ENCODE data around the gene HEATR5A.

GRCh38 chr14:31265701-31266398 is 154.5 kb downstream of the HEATR5A start:
- TF ChIP-seq RAD21 (IDR thresholded peaks at IDR 0.05; ENCODE audit: insufficient read depth, low read depth, low read length) = no peak
- no peak for TF ChIP-seq TAF1 (IDR thresholded peaks at IDR 0.05; ENCODE audit: borderline replicate concordance, low read depth, low read length)
- TF ChIP-seq CEBPZ (IDR thresholded peaks at IDR 0.05; ENCODE audit: low read depth, low read length) = no peak
- TF ChIP-seq SMARCA5 (IDR thresholded peaks at IDR 0.05) = no peak
- no peak for TF ChIP-seq EZH2 (IDR thresholded peaks at IDR 0.05; ENCODE audit: borderline replicate concordance, control insufficient read depth, low read depth, low read length)
- TF ChIP-seq CTCF (IDR thresholded peaks at IDR 0.05 in 2 of 3, conservative IDR thresholded peaks at IDR 0.05 in 1 of 3; ENCODE audit: control insufficient read depth in 2 of 3, extremely low read depth in 1 of 3, insufficient read depth in 1 of 3, low read depth in 3 of 3, low read length in 3 of 3) = no peak
- TF ChIP-seq USF1 (IDR thresholded peaks at IDR 0.05; ENCODE audit: borderline replicate concordance, extremely low read length, insufficient read depth, low read depth, low read length) = no peak
- TF ChIP-seq ATF3 (IDR thresholded peaks at IDR 0.05; ENCODE audit: borderline replicate concordance, extremely low read depth, low read depth, low read length) = no peak
